ENCODE measurements around the gene TMEM52. TPM values are rescaled to one million over a fixed set of nuclear protein-coding genes. Genes with fewer than 3 reads are reported as not detected.

TMEM52 gene
- total and polyA plus RNA-seq, 9 of the 15 experiments (the other 6 are each of a cell fraction or from before 2014, with no cell fraction given): 0.37 to 22.5 (median 6.8) TPM

DNA sequence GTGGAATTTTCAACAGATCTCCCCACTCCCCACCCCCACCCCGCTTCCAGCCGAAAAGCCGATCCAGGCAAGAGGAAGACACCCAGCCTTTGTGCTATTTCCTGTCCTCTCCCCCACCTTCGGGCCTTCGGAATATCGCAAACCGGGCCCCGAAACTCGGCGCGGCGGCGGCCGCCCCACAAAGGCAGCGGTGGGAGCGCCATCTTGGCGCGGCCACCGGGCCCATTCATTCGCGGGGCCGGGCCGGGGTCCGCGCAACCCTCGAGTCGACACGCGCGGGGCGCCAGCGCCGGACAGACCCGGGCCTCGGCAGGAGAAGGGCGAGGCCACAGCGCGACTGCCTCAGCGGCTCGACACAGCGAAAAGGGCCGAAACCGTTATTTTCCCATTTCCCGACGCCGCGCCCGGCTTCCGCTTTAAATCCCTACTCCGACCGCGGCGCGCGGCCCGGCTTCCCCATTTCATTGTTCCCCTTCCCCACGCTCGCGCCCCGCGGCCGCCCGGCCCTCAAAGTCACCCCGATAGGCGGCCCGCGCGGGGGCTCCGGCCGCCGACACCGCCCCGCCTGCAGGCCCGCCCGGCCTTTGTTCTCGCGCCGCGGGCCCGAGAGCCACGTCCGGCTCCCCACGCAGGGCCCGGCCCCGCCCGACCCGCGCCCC is 29.1 kb downstream of the TMEM52 start (continued):
- TF ChIP-seq NRF1 (conservative IDR thresholded peaks at IDR 0.05 in 1 of 2, IDR thresholded peaks at IDR 0.05 in 1 of 2): peak in 1 of 2 experiments; percentile 23; a peak in 2 of 4 replicates
- TF ChIP-seq TSC22D4 (tag; IDR thresholded peaks at IDR 0.05): no peak
- no peak for TF ChIP-seq ZNF239 (CRISPR knock-in tag; IDR thresholded peaks at IDR 0.05)
- TF ChIP-seq, protein P1, sequence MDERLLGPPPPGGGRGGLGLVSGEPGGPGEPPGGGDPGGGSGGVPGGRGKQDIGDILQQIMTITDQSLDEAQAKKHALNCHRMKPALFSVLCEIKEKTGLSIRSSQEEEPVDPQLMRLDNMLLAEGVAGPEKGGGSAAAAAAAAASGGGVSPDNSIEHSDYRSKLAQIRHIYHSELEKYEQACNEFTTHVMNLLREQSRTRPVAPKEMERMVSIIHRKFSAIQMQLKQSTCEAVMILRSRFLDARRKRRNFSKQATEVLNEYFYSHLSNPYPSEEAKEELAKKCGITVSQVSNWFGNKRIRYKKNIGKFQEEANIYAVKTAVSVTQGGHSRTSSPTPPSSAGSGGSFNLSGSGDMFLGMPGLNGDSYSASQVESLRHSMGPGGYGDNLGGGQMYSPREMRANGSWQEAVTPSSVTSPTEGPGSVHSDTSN (CRISPR knock-in tag; IDR thresholded peaks at IDR 0.05; ENCODE audit: low read depth): no peak
- TF ChIP-seq, protein P1 (tag; conservative IDR thresholded peaks at IDR 0.05; ENCODE audit: low read depth): no peak
- TF ChIP-seq KDM2B (CRISPR knock-in tag; IDR thresholded peaks at IDR 0.05): peak; percentile 69; the same call in 1 of the 2 replicates
- no peak for TF ChIP-seq NFYB (IDR thresholded peaks at IDR 0.05; ENCODE audit: extremely low read depth, insufficient read length)
- no peak for TF ChIP-seq FOS (IDR thresholded peaks at IDR 0.05; ENCODE audit: extremely low read depth, insufficient read length)
- no peak for TF ChIP-seq FOXA3 (CRISPR knock-in tag; conservative IDR thresholded peaks at IDR 0.05 in 1 of 2, IDR thresholded peaks at IDR 0.05 in 1 of 2)
- TF ChIP-seq ZNF431 (CRISPR knock-in tag; IDR thresholded peaks at IDR 0.05): no peak
- TF ChIP-seq SLC30A9 (CRISPR knock-in tag; IDR thresholded peaks at IDR 0.05): no peak
- TF ChIP-seq GABPB2 (CRISPR knock-in tag; conservative IDR thresholded peaks at IDR 0.05): no peak
- TF ChIP-seq CREM (IDR thresholded peaks at IDR 0.05; ENCODE audit: low read depth): no peak
- no peak for TF ChIP-seq ZNF764 (CRISPR knock-in tag; IDR thresholded peaks at IDR 0.05; ENCODE audit: low read depth)
- no peak for TF ChIP-seq DACH1 (IDR thresholded peaks at IDR 0.05; ENCODE audit: partially characterized antibody)
- no peak for TF ChIP-seq MEIS2 (IDR thresholded peaks at IDR 0.05; ENCODE audit: partially characterized antibody)
- TF ChIP-seq USF2 (CRISPR knock-in tag; IDR thresholded peaks at IDR 0.05): no peak
- TF ChIP-seq TBP (optimal IDR thresholded peaks at IDR 0.05; ENCODE audit: low read depth, low read length): peak; percentile 53
- TF ChIP-seq, protein P2, sequence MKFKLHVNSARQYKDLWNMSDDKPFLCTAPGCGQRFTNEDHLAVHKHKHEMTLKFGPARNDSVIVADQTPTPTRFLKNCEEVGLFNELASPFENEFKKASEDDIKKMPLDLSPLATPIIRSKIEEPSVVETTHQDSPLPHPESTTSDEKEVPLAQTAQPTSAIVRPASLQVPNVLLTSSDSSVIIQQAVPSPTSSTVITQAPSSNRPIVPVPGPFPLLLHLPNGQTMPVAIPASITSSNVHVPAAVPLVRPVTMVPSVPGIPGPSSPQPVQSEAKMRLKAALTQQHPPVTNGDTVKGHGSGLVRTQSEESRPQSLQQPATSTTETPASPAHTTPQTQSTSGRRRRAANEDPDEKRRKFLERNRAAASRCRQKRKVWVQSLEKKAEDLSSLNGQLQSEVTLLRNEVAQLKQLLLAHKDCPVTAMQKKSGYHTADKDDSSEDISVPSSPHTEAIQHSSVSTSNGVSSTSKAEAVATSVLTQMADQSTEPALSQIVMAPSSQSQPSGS (CRISPR knock-in tag; IDR thresholded peaks at IDR 0.05): no peak
- no peak for TF ChIP-seq ZKSCAN1 (IDR thresholded peaks at IDR 0.05; ENCODE audit: low read depth, low read length)
- TF ChIP-seq TCF7 (IDR thresholded peaks at IDR 0.05; ENCODE audit: borderline replicate concordance): peak; percentile 43; the same call in 1 of the 2 replicates
- TF ChIP-seq ELF1 (tag; IDR thresholded peaks at IDR 0.05): peak; percentile 58
- TF ChIP-seq ZNF445 (CRISPR knock-in tag; IDR thresholded peaks at IDR 0.05; ENCODE audit: low read depth): no peak
- peak; percentile 16 to 38; a peak in 2 of 4 replicates for TF ChIP-seq NONO (IDR thresholded peaks at IDR 0.05; ENCODE audit: low read depth in 2 of 2, low read length in 1 of 2)

Measured in K562 (cell line).